SK-N-SH treated with all-trans-retinoic acid at 6 μM for 48 hours (cell line): ENCODE data around the gene FOXC1.

ENCODE experiments used
- ATAC-seq: fragments of 200-7000 bp; cut with Tn5 transposase; 3 replicates; pipeline ENCODE4 v1.9.1; 2020; ENCODE audit warnings: mild to moderate bottlenecking, moderate library complexity
- ARNTL ChIP-seq: fragments of 450-650 bp; formaldehyde crosslinking; IDR thresholded peaks from 2 replicates; pipeline ENCODE4 v1.5.0; 2020; ENCODE audit warnings: low read depth, mild to moderate bottlenecking, moderate library complexity, borderline replicate concordance
- BACH2 ChIP-seq: fragments of 250-450 bp; sonication (Bioruptor Pico); IDR thresholded peaks from 2 replicates; pipeline ENCODE4 v1.9.0; 2021; ENCODE audit warnings: mild to moderate bottlenecking, borderline replicate concordance
- CREB5 ChIP-seq: fragments of 250-450 bp; sonication (Bioruptor Pico); IDR thresholded peaks from 2 replicates; pipeline ENCODE4 v1.5.1; 2020; ENCODE audit warnings: low read depth, mild to moderate bottlenecking, moderate library complexity
- CSDC2 ChIP-seq: fragments of 250-450 bp; sonication (Bioruptor Pico); IDR thresholded peaks from 2 replicates; pipeline ENCODE4 v1.5.0; 2020; ENCODE audit warnings: mild to moderate bottlenecking, moderate library complexity
- CSRNP3 ChIP-seq: fragments of 250-450 bp; sonication (Bioruptor Pico); IDR thresholded peaks from 2 replicates; pipeline ENCODE4 v1.5.1; 2021; ENCODE audit warnings: mild to moderate bottlenecking, moderate library complexity
- GLIS3 ChIP-seq: fragments of 250-450 bp; sonication (Bioruptor Pico); IDR thresholded peaks from 2 replicates; pipeline ENCODE4 v1.5.0; 2020; ENCODE audit warnings: mild to moderate bottlenecking, moderate library complexity
- ISL1 ChIP-seq: fragments of 250-450 bp; sonication (Bioruptor Pico); IDR thresholded peaks from 2 replicates; pipeline ENCODE4 v2.1.2; 2022; ENCODE audit warnings: mild to moderate bottlenecking, moderate library complexity
- OSR1 ChIP-seq: fragments of 250-450 bp; sonication (Bioruptor Pico); IDR thresholded peaks from 2 replicates; pipeline ENCODE4 v1.8.0; 2022; ENCODE audit warnings: moderate library complexity, mild to moderate bottlenecking, inconsistent platforms
- PATZ1 ChIP-seq: fragments of 250-450 bp; sonication (Bioruptor Pico); IDR thresholded peaks from 2 replicates; pipeline ENCODE4 v1.8.0; 2020; ENCODE audit warnings: mild to moderate bottlenecking, moderate library complexity, borderline replicate concordance
- PPARA ChIP-seq: fragments of 250-450 bp; sonication (Bioruptor Pico); IDR thresholded peaks from 2 replicates; pipeline ENCODE4 v1.5.0; 2020; ENCODE audit warnings: mild to moderate bottlenecking, borderline replicate concordance
- RARB ChIP-seq: fragments of 250-450 bp; sonication (Bioruptor Pico); IDR thresholded peaks from 2 replicates; pipeline ENCODE4 v1.8.0; 2021; ENCODE audit warnings: mild to moderate bottlenecking, moderate library complexity
- SNAI2 ChIP-seq: fragments of 250-450 bp; sonication (Bioruptor Pico); IDR thresholded peaks from 2 replicates; pipeline ENCODE4 v1.5.0; 2020; ENCODE audit warnings: mild to moderate bottlenecking, moderate library complexity
- TCF4 ChIP-seq: fragments of 250-450 bp; sonication (Bioruptor Pico); IDR thresholded peaks from 2 replicates; pipeline ENCODE4 v1.8.0; 2021; ENCODE audit warnings: mild to moderate bottlenecking, moderate library complexity, borderline replicate concordance
- TOX ChIP-seq: fragments of 250-450 bp; sonication (Bioruptor Pico); IDR thresholded peaks from 2 replicates; pipeline ENCODE4 v1.8.0; 2021; ENCODE audit warnings: mild to moderate bottlenecking, moderate library complexity, borderline replicate concordance
- TSHZ2 ChIP-seq: fragments of 250-450 bp; sonication (Bioruptor Pico); IDR thresholded peaks from 2 replicates; pipeline ENCODE4 v1.5.0; 2020; ENCODE audit warnings: mild to moderate bottlenecking, moderate library complexity
- ZC3H10 ChIP-seq: fragments of 250-450 bp; sonication (Bioruptor Pico); IDR thresholded peaks from 2 replicates; pipeline ENCODE4 v1.5.1; 2021; ENCODE audit warnings: mild to moderate bottlenecking, moderate library complexity
- ZFP30 ChIP-seq: fragments of 450-650 bp; formaldehyde crosslinking; IDR thresholded peaks from 2 replicates; pipeline ENCODE4 v1.5.0; 2022; ENCODE audit warnings: mild to moderate bottlenecking, moderate library complexity
- ZNF565 ChIP-seq: fragments of 450-650 bp; formaldehyde crosslinking; conservative IDR thresholded peaks from 2 replicates; pipeline ENCODE4 v1.5.0; 2020; ENCODE audit warnings: low read depth, mild to moderate bottlenecking, moderate library complexity
- ZNF70 ChIP-seq: fragments of 450-650 bp; formaldehyde crosslinking; IDR thresholded peaks from 2 replicates; pipeline ENCODE4 v1.5.0; 2020; ENCODE audit warnings: mild to moderate bottlenecking, moderate library complexity
- ZNF8 ChIP-seq: fragments of 450-650 bp; formaldehyde crosslinking; IDR thresholded peaks from 2 replicates; pipeline ENCODE4 v1.5.0; 2020; ENCODE audit warnings: mild to moderate bottlenecking, moderate library complexity

FOXC1 gene

GRCh38 chr6:1584146-1584545 is 25.6 kb upstream of the FOXC1 start (continued):
- TF ChIP-seq TSHZ2 (CRISPR knock-in tag) (no peak), OSR1 (CRISPR knock-in tag) (no peak), CSDC2 (CRISPR knock-in tag) (no peak), TCF4 (CRISPR knock-in tag) (no peak)

- no peak for ATAC-seq
- TF ChIP-seq ZFP30 (CRISPR knock-in tag) (no peak), TOX (CRISPR knock-in tag) (no peak)
These were observed 24.6 kb upstream of the FOXC1 start for GRCh38 chr6:1584996-1585668.

- TF ChIP-seq TCF4 (CRISPR knock-in tag) (no peak), ZNF70 (CRISPR knock-in tag) (no peak), TSHZ2 (CRISPR knock-in tag) (no peak), ARNTL (CRISPR knock-in tag) (no peak), ISL1 (CRISPR knock-in tag) (no peak), ZC3H10 (no peak), CREB5 (CRISPR knock-in tag) (no peak), GLIS3 (CRISPR knock-in tag) (no peak), RARB (CRISPR knock-in tag) (no peak)
- no peak for ATAC-seq
These were observed 24.1 kb upstream of the FOXC1 start for GRCh38 chr6:1585669-1586049.

- TF ChIP-seq ZFP30 (CRISPR knock-in tag) (no peak), ISL1 (CRISPR knock-in tag) (no peak), GLIS3 (CRISPR knock-in tag) (no peak), TOX (CRISPR knock-in tag) (no peak), CSDC2 (CRISPR knock-in tag) (no peak), CREB5 (CRISPR knock-in tag) (no peak), SNAI2 (CRISPR knock-in tag) (no peak)
- ATAC-seq: no peak
These were observed 23.5 kb upstream of the FOXC1 start for GRCh38 chr6:1586256-1586655.

GRCh38 chr6:1586861-1587450 is 22.8 kb upstream of the FOXC1 start:
- no peak for ATAC-seq
- no peak for TF ChIP-seq ZNF8 (CRISPR knock-in tag)
- no peak for TF ChIP-seq ZNF565
- TF ChIP-seq PPARA (CRISPR knock-in tag): no peak
- TF ChIP-seq PATZ1 (CRISPR knock-in tag): no peak
- no peak for TF ChIP-seq CSRNP3 (CRISPR knock-in tag)
- TF ChIP-seq ZFP30 (CRISPR knock-in tag): no peak
- no peak for TF ChIP-seq ZC3H10
- no peak for TF ChIP-seq OSR1 (CRISPR knock-in tag)
- TF ChIP-seq BACH2: no peak
- no peak for TF ChIP-seq TCF4 (CRISPR knock-in tag)
